Measurements from ENCODE around the gene HRH1.

DNA sequence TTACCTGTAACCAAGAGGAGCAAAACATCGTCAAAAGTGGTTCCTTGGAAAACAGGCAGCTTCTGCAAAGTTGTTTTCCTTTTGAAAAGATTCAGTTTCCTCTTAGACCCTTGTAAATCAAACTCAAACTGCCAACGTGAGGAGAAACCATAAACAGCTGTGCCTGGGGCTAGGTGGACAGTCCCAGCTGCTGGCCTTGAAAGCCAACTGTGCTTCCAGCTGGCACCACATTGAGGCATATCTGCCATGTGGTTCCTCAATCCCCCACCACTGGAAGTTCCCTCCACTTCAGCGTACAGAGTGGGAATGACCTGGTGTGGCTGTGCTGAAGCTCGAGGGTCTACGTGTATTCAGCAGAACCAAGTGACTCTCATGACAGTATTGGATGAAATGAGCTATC lies 40.9 kb downstream of the HRH1 start:
- TF ChIP-seq, protein P1, sequence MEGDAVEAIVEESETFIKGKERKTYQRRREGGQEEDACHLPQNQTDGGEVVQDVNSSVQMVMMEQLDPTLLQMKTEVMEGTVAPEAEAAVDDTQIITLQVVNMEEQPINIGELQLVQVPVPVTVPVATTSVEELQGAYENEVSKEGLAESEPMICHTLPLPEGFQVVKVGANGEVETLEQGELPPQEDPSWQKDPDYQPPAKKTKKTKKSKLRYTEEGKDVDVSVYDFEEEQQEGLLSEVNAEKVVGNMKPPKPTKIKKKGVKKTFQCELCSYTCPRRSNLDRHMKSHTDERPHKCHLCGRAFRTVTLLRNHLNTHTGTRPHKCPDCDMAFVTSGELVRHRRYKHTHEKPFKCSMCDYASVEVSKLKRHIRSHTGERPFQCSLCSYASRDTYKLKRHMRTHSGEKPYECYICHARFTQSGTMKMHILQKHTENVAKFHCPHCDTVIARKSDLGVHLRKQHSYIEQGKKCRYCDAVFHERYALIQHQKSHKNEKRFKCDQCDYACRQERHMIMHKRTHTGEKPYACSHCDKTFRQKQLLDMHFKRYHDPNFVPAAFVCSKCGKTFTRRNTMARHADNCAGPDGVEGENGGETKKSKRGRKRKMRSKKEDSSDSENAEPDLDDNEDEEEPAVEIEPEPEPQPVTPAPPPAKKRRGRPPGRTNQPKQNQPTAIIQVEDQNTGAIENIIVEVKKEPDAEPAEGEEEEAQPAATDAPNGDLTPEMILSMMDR (IDR thresholded peaks at IDR 0.05; ENCODE audit: insufficient read depth, low read length, poor library complexity, severe bottlenecking), result no peak
- TF ChIP-seq EZH2phosphoT487 (conservative IDR thresholded peaks at IDR 0.05; ENCODE audit: low read length), result no peak
